H1 (cell line): ENCODE data around the gene TSPAN5. TPM values are rescaled to one million over a fixed set of nuclear protein-coding genes. Genes with fewer than 3 reads are reported as not detected.

Experiments used
- FOSL1 ChIP-seq: IDR thresholded peaks from 2 replicates; pipeline ENCODE4 v1.6.1; 2011; ENCODE audit warnings: mild to moderate bottlenecking, low read depth, low read length, moderate library complexity; ENCODE audit not compliant: insufficient read depth
- HDAC2 ChIP-seq, 2 experiments: fragments of 300-600 bp in 1 of 2; sonication (generic) in 1 of 2; IDR thresholded peaks; 2 replicates each; pipeline ENCODE4 v1.6.1; 2011 to 2012; ENCODE audit warnings: low read depth in 2 of 2, low read length in 2 of 2, mild to moderate bottlenecking in 2 of 2, moderate library complexity in 2 of 2, borderline replicate concordance in 1 of 2, inconsistent platforms in 1 of 2
- KDM4A ChIP-seq: IDR thresholded peaks from one replicate; pipeline ENCODE4 v1.7.1; 2012; ENCODE audit warnings: low read depth, mild to moderate bottlenecking, moderate library complexity, low read length, inconsistent platforms; ENCODE audit not compliant: severe bottlenecking
- NANOG ChIP-seq: IDR thresholded peaks from 2 replicates; pipeline ENCODE4 v1.6.1; 2011; ENCODE audit warnings: low read length, low read depth, mild to moderate bottlenecking, inconsistent platforms; ENCODE audit not compliant: insufficient read depth, poor library complexity, severe bottlenecking
- POLR2A ChIP-seq, 2 experiments: IDR thresholded peaks; 1 replicate in 1 of 2; 2 replicates in 1 of 2; pipeline ENCODE4 v1.6.1; 2011; ENCODE audit warnings: low read depth in 2 of 2, low read length in 2 of 2, mild to moderate bottlenecking in 2 of 2; ENCODE audit errors: control extremely low read depth in 1 of 2
- SAP30 ChIP-seq: fragments of 300-600 bp; sonication (generic); IDR thresholded peaks from 2 replicates; pipeline ENCODE4 v1.7.1; 2012; ENCODE audit warnings: low read length, moderate library complexity, mild to moderate bottlenecking, inconsistent platforms; ENCODE audit not compliant: insufficient read depth, insufficient replicate concordance
- SP1 ChIP-seq: IDR thresholded peaks from 2 replicates; pipeline ENCODE4 v1.6.1; 2011; ENCODE audit warnings: low read depth, low read length
- TEAD4 ChIP-seq: IDR thresholded peaks from 2 replicates; pipeline ENCODE4 v1.6.1; 2012; ENCODE audit warnings: low read depth, low read length, inconsistent platforms, mixed read lengths
- polyA plus RNA-seq, 7 experiments: library from polyadenylated mRNA; depleted of rRNA in 3 of 7; stranded (reverse) in 5 of 7; unstranded in 2 of 7; fragments of >200 nt in 5 of 7; fragments of 200-250 nt in 2 of 7; gene quantifications; 1 replicate in 5 of 7; 2 replicates in 1 of 7; 4 replicates in 1 of 7; pipeline versions ENCODE4 v1.2.1 to v1.2.3, GENCODE V29; 2011 to 2013; ENCODE audit warnings: missing spikeins in 2 of 7, mixed read lengths in 2 of 7
- total RNA-seq: library from RNA; stranded (reverse); fragmentation: NEBNext Ultra II Directional; extraction: Animal tissue kit (Norgen Biotek cat#: 25700); gene quantifications from 2 replicates; pipeline ENCODE4 v1.2.1, GENCODE V29; 2021
- TF ChIP-seq, protein P1 (sequence below): IDR thresholded peaks from 2 replicates; pipeline ENCODE4 v1.6.1; 2012; ENCODE audit warnings: low read length, inconsistent platforms
- TF ChIP-seq, protein P2 (sequence below): fragments of 300-600 bp; sonication (generic); IDR thresholded peaks from 2 replicates; pipeline ENCODE4 v1.7.1; 2012; ENCODE audit warnings: low read length, moderate library complexity, mild to moderate bottlenecking, inconsistent platforms; ENCODE audit not compliant: insufficient replicate concordance

Gene TSPAN5
- total and polyA plus RNA-seq, 2 of the 8 experiments (the other 6 are each of a cell fraction or from before 2014, with no cell fraction given), result 17.6 to 21.2 TPM

DNA sequence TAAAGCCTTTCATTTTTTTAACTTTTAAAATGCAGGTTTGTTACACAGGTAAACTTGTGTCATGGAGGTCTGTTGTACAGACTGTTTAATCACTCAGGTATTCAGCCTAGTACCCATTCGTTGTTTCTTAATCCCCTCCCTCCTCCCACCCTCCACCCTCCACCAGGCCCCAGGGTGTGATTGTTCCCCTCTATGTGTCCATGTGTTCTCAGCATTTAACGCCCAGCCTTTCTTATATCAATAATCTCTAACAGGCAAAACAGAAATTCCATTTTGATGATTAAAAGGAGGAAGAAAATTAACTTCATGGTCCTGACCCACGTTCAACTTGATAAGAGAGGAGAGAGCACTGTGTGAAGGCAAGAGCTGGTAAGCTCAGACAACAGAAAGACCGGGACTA lies 75.1 kb downstream of the TSPAN5 start (continued):
- TF ChIP-seq POLR2A (IDR thresholded peaks at IDR 0.05; ENCODE audit: control extremely low read depth in 1 of 2, low read depth in 2 of 2, low read length in 2 of 2), result no peak
- TF ChIP-seq, protein P1, sequence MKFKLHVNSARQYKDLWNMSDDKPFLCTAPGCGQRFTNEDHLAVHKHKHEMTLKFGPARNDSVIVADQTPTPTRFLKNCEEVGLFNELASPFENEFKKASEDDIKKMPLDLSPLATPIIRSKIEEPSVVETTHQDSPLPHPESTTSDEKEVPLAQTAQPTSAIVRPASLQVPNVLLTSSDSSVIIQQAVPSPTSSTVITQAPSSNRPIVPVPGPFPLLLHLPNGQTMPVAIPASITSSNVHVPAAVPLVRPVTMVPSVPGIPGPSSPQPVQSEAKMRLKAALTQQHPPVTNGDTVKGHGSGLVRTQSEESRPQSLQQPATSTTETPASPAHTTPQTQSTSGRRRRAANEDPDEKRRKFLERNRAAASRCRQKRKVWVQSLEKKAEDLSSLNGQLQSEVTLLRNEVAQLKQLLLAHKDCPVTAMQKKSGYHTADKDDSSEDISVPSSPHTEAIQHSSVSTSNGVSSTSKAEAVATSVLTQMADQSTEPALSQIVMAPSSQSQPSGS, result no peak
- TF ChIP-seq TEAD4, result no peak
- TF ChIP-seq KDM4A, result no peak
- TF ChIP-seq FOSL1, result no peak
- no peak for TF ChIP-seq NANOG
- TF ChIP-seq, protein P2, sequence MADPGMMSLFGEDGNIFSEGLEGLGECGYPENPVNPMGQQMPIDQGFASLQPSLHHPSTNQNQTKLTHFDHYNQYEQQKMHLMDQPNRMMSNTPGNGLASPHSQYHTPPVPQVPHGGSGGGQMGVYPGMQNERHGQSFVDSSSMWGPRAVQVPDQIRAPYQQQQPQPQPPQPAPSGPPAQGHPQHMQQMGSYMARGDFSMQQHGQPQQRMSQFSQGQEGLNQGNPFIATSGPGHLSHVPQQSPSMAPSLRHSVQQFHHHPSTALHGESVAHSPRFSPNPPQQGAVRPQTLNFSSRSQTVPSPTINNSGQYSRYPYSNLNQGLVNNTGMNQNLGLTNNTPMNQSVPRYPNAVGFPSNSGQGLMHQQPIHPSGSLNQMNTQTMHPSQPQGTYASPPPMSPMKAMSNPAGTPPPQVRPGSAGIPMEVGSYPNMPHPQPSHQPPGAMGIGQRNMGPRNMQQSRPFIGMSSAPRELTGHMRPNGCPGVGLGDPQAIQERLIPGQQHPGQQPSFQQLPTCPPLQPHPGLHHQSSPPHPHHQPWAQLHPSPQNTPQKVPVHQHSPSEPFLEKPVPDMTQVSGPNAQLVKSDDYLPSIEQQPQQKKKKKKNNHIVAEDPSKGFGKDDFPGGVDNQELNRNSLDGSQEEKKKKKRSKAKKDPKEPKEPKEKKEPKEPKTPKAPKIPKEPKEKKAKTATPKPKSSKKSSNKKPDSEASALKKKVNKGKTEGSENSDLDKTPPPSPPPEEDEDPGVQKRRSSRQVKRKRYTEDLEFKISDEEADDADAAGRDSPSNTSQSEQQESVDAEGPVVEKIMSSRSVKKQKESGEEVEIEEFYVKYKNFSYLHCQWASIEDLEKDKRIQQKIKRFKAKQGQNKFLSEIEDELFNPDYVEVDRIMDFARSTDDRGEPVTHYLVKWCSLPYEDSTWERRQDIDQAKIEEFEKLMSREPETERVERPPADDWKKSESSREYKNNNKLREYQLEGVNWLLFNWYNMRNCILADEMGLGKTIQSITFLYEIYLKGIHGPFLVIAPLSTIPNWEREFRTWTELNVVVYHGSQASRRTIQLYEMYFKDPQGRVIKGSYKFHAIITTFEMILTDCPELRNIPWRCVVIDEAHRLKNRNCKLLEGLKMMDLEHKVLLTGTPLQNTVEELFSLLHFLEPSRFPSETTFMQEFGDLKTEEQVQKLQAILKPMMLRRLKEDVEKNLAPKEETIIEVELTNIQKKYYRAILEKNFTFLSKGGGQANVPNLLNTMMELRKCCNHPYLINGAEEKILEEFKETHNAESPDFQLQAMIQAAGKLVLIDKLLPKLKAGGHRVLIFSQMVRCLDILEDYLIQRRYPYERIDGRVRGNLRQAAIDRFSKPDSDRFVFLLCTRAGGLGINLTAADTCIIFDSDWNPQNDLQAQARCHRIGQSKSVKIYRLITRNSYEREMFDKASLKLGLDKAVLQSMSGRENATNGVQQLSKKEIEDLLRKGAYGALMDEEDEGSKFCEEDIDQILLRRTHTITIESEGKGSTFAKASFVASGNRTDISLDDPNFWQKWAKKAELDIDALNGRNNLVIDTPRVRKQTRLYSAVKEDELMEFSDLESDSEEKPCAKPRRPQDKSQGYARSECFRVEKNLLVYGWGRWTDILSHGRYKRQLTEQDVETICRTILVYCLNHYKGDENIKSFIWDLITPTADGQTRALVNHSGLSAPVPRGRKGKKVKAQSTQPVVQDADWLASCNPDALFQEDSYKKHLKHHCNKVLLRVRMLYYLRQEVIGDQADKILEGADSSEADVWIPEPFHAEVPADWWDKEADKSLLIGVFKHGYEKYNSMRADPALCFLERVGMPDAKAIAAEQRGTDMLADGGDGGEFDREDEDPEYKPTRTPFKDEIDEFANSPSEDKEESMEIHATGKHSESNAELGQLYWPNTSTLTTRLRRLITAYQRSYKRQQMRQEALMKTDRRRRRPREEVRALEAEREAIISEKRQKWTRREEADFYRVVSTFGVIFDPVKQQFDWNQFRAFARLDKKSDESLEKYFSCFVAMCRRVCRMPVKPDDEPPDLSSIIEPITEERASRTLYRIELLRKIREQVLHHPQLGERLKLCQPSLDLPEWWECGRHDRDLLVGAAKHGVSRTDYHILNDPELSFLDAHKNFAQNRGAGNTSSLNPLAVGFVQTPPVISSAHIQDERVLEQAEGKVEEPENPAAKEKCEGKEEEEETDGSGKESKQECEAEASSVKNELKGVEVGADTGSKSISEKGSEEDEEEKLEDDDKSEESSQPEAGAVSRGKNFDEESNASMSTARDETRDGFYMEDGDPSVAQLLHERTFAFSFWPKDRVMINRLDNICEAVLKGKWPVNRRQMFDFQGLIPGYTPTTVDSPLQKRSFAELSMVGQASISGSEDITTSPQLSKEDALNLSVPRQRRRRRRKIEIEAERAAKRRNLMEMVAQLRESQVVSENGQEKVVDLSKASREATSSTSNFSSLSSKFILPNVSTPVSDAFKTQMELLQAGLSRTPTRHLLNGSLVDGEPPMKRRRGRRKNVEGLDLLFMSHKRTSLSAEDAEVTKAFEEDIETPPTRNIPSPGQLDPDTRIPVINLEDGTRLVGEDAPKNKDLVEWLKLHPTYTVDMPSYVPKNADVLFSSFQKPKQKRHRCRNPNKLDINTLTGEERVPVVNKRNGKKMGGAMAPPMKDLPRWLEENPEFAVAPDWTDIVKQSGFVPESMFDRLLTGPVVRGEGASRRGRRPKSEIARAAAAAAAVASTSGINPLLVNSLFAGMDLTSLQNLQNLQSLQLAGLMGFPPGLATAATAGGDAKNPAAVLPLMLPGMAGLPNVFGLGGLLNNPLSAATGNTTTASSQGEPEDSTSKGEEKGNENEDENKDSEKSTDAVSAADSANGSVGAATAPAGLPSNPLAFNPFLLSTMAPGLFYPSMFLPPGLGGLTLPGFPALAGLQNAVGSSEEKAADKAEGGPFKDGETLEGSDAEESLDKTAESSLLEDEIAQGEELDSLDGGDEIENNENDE, result no peak
- no peak for TF ChIP-seq HDAC2 (IDR thresholded peaks at IDR 0.05; ENCODE audit: borderline replicate concordance in 1 of 2, low read depth in 2 of 2, low read length in 2 of 2)
- no peak for TF ChIP-seq SAP30
- TF ChIP-seq SP1, result no peak
